ENCODE results near the gene DOCK4.

Gene DOCK4

GRCh38 chr7:112201411-112201810 lies 4.8 kb downstream of the DOCK4 start:
- no peak overlapping the region for H3K56ac ChIP-seq (ENCODE audit: low read length)
- H2AK5ac ChIP-seq (ENCODE audit: low read length): no peak overlapping the region
- no CpG with 5 or more reads among the region's 6 CpGs for WGBS (ENCODE audit: extremely low coverage, insufficient coverage, low lambda C conversion rate)
- H2BK5ac ChIP-seq (ENCODE audit: low read length): no peak overlapping the region
- DNase-seq: no peak
- no peak overlapping the region for H3K4ac ChIP-seq (ENCODE audit: low read depth, low read length)
- H3K23ac ChIP-seq (ENCODE audit: low read length): no peak overlapping the region
- H3K27me3 ChIP-seq (ENCODE audit: insufficient read depth, low read length, poor library complexity): no peaks in the 10 kb centered on the region
- no peak overlapping the region for H3K4me3 ChIP-seq (ENCODE audit: low read length)
- no peak overlapping the region for H4K8ac ChIP-seq (ENCODE audit: low read depth, low read length)
- H2BK15ac ChIP-seq (replicated peaks; ENCODE audit: low read depth): no peak overlapping the region
- H3K36me3 ChIP-seq (ENCODE audit: control insufficient read depth, insufficient read depth, low read length): no peaks in the 10 kb centered on the region
- no peak overlapping the region for H2BK120ac ChIP-seq (ENCODE audit: low read depth, low read length)
- H3K4me1 ChIP-seq (ENCODE audit: control insufficient read depth, low read depth, low read length): peaks cover 3% of the 10 kb centered on the region
- H3K27ac ChIP-seq (ENCODE audit: low read depth, low read length): no peak overlapping the region
- H3K79me2 ChIP-seq (ENCODE audit: control insufficient read depth, insufficient read depth, low read length): peaks cover 65% of the 10 kb centered on the region
- H3K9ac ChIP-seq (ENCODE audit: low read length): no peak overlapping the region
- no peak overlapping the region for H3K4me2 ChIP-seq (ENCODE audit: low read length)
- peaks cover 5% of the 10 kb centered on the region for H3K79me1 ChIP-seq (ENCODE audit: low read length)
- no peak overlapping the region for H3K18ac ChIP-seq (ENCODE audit: low read length)
- no peak overlapping the region for H4K5ac ChIP-seq (ENCODE audit: low read length)

- H2BK5ac ChIP-seq (ENCODE audit: low read length): no peak overlapping the region
- H3K79me2 ChIP-seq (ENCODE audit: control insufficient read depth, insufficient read depth, low read length): peaks cover 64% of the 10 kb centered on the region
- H3K9ac ChIP-seq (ENCODE audit: low read length): no peak overlapping the region
- no peak overlapping the region for H3K4me2 ChIP-seq (ENCODE audit: low read length)
- H3K56ac ChIP-seq (ENCODE audit: low read length): no peak overlapping the region
- H3K4me3 ChIP-seq (ENCODE audit: low read length): no peak overlapping the region
- no peaks in the 10 kb centered on the region for H3K36me3 ChIP-seq (ENCODE audit: control insufficient read depth, insufficient read depth, low read length)
- no peak overlapping the region for H3K4ac ChIP-seq (ENCODE audit: low read depth, low read length)
- H3K4me1 ChIP-seq (ENCODE audit: control insufficient read depth, low read depth, low read length): peaks cover 3% of the 10 kb centered on the region
- no peak overlapping the region for H4K5ac ChIP-seq (ENCODE audit: low read length)
- no peak overlapping the region for H2BK15ac ChIP-seq (replicated peaks; ENCODE audit: low read depth)
- no peak overlapping the region for H2AK5ac ChIP-seq (ENCODE audit: low read length)
- peaks cover 8% of the 10 kb centered on the region for H3K79me1 ChIP-seq (ENCODE audit: low read length)
- no CpG with 5 or more reads among the region's 1 CpG for WGBS (ENCODE audit: extremely low coverage, insufficient coverage, low lambda C conversion rate)
- no peak overlapping the region for H3K18ac ChIP-seq (ENCODE audit: low read length)
- no peak overlapping the region for H4K8ac ChIP-seq (ENCODE audit: low read depth, low read length)
- no peaks in the 10 kb centered on the region for H3K27me3 ChIP-seq (ENCODE audit: insufficient read depth, low read length, poor library complexity)
- DNase-seq: no peak
- H3K23ac ChIP-seq (ENCODE audit: low read length): no peak overlapping the region
- no peak overlapping the region for H2BK120ac ChIP-seq (ENCODE audit: low read depth, low read length)
- no peak overlapping the region for H3K27ac ChIP-seq (ENCODE audit: low read depth, low read length)
Measured at GRCh38 chr7:112199672-112200071, 6.5 kb downstream of the DOCK4 start.

- Histone ChIP-seq H2BK5ac (ENCODE audit: low read length) (no peak overlapping the region), H3K79me2 (ENCODE audit: control insufficient read depth, insufficient read depth, low read length) (peaks cover 62% of the 10 kb centered on the region), H3K56ac (ENCODE audit: low read length) (no peak overlapping the region), H3K4me1 (ENCODE audit: control insufficient read depth, low read depth, low read length) (peaks cover 3% of the 10 kb centered on the region), H2BK120ac (ENCODE audit: low read depth, low read length) (no peak overlapping the region), H4K8ac (ENCODE audit: low read depth, low read length) (no peak overlapping the region), H4K5ac (ENCODE audit: low read length) (no peak overlapping the region), H3K36me3 (ENCODE audit: control insufficient read depth, insufficient read depth, low read length) (no peaks in the 10 kb centered on the region), H3K27me3 (ENCODE audit: insufficient read depth, low read length, poor library complexity) (no peaks in the 10 kb centered on the region), H3K23ac (ENCODE audit: low read length) (no peak overlapping the region), H3K27ac (ENCODE audit: low read depth, low read length) (no peak overlapping the region), H3K4me3 (ENCODE audit: low read length) (no peak overlapping the region), H3K79me1 (ENCODE audit: low read length) (peaks cover 9% of the 10 kb centered on the region), H3K4me2 (ENCODE audit: low read length) (no peak overlapping the region), H3K18ac (ENCODE audit: low read length) (no peak overlapping the region), H3K9ac (ENCODE audit: low read length) (no peak overlapping the region), H3K4ac (ENCODE audit: low read depth, low read length) (no peak overlapping the region), H2AK5ac (ENCODE audit: low read length) (no peak overlapping the region), H2BK15ac (replicated peaks; ENCODE audit: low read depth) (no peak overlapping the region)
- no CpG with 5 or more reads among the region's 2 CpGs for WGBS (ENCODE audit: extremely low coverage, insufficient coverage, low lambda C conversion rate)
- DNase-seq: no peak
Measured at GRCh38 chr7:112199035-112199655, 7.1 kb downstream of the DOCK4 start.

GRCh38 chr7:112197322-112197721 lies 8.9 kb downstream of the DOCK4 start:
- H2BK15ac ChIP-seq (replicated peaks; ENCODE audit: low read depth): peak overlapping the region; percentile 36
- H4K5ac ChIP-seq (ENCODE audit: low read length): no peak overlapping the region
- no peak overlapping the region for H3K4me2 ChIP-seq (ENCODE audit: low read length)
- no peak overlapping the region for H3K27ac ChIP-seq (ENCODE audit: low read depth, low read length)
- no CpG with 5 or more reads among the region's 6 CpGs for WGBS (ENCODE audit: extremely low coverage, insufficient coverage, low lambda C conversion rate)
- no peak overlapping the region for H2BK120ac ChIP-seq (ENCODE audit: low read depth, low read length)
- H3K79me2 ChIP-seq (ENCODE audit: control insufficient read depth, insufficient read depth, low read length): peaks cover 58% of the 10 kb centered on the region
- DNase-seq: no peak
- H3K79me1 ChIP-seq (ENCODE audit: low read length): peaks cover 11% of the 10 kb centered on the region
- H4K8ac ChIP-seq (ENCODE audit: low read depth, low read length): no peak overlapping the region
- no peak overlapping the region for H3K4ac ChIP-seq (ENCODE audit: low read depth, low read length)
- no peaks in the 10 kb centered on the region for H3K36me3 ChIP-seq (ENCODE audit: control insufficient read depth, insufficient read depth, low read length)
- H3K56ac ChIP-seq (ENCODE audit: low read length): no peak overlapping the region
- H3K9ac ChIP-seq (ENCODE audit: low read length): no peak overlapping the region
- no peaks in the 10 kb centered on the region for H3K27me3 ChIP-seq (ENCODE audit: insufficient read depth, low read length, poor library complexity)
- no peak overlapping the region for H3K23ac ChIP-seq (ENCODE audit: low read length)
- H2AK5ac ChIP-seq (ENCODE audit: low read length): no peak overlapping the region
- no peak overlapping the region for H2BK5ac ChIP-seq (ENCODE audit: low read length)
- H3K18ac ChIP-seq (ENCODE audit: low read length): no peak overlapping the region
- H3K4me3 ChIP-seq (ENCODE audit: low read length): no peak overlapping the region
- H3K4me1 ChIP-seq (ENCODE audit: control insufficient read depth, low read depth, low read length): peaks cover 3% of the 10 kb centered on the region

GRCh38 chr7:112195717-112196116 lies 10.5 kb downstream of the DOCK4 start:
- peaks cover 17% of the 10 kb centered on the region for H3K79me1 ChIP-seq (ENCODE audit: low read length)
- no peak overlapping the region for H3K18ac ChIP-seq (ENCODE audit: low read length)
- H4K8ac ChIP-seq (ENCODE audit: low read depth, low read length): no peak overlapping the region
- H3K4me3 ChIP-seq (ENCODE audit: low read length): no peak overlapping the region
- no peak overlapping the region for H2BK15ac ChIP-seq (replicated peaks; ENCODE audit: low read depth)
- no CpG with 5 or more reads among the region's 5 CpGs for WGBS (ENCODE audit: extremely low coverage, insufficient coverage, low lambda C conversion rate)
- no peaks in the 10 kb centered on the region for H3K36me3 ChIP-seq (ENCODE audit: control insufficient read depth, insufficient read depth, low read length)
- no peak overlapping the region for H3K23ac ChIP-seq (ENCODE audit: low read length)
- H3K79me2 ChIP-seq (ENCODE audit: control insufficient read depth, insufficient read depth, low read length): peaks cover 57% of the 10 kb centered on the region
- H3K4ac ChIP-seq (ENCODE audit: low read depth, low read length): no peak overlapping the region
- H3K4me2 ChIP-seq (ENCODE audit: low read length): no peak overlapping the region
- H3K56ac ChIP-seq (ENCODE audit: low read length): no peak overlapping the region
- no peak overlapping the region for H4K5ac ChIP-seq (ENCODE audit: low read length)
- H3K27me3 ChIP-seq (ENCODE audit: insufficient read depth, low read length, poor library complexity): no peaks in the 10 kb centered on the region
- peaks cover 3% of the 10 kb centered on the region for H3K4me1 ChIP-seq (ENCODE audit: control insufficient read depth, low read depth, low read length)
- no peak overlapping the region for H3K27ac ChIP-seq (ENCODE audit: low read depth, low read length)
- DNase-seq: no peak
- no peak overlapping the region for H2BK120ac ChIP-seq (ENCODE audit: low read depth, low read length)
- H2BK5ac ChIP-seq (ENCODE audit: low read length): no peak overlapping the region
- H2AK5ac ChIP-seq (ENCODE audit: low read length): no peak overlapping the region
- no peak overlapping the region for H3K9ac ChIP-seq (ENCODE audit: low read length)

GRCh38 chr7:112193915-112194502 lies 12.2 kb downstream of the DOCK4 start:
- Histone ChIP-seq H2BK5ac (ENCODE audit: low read length) (no peak overlapping the region), H4K5ac (ENCODE audit: low read length) (no peak overlapping the region)

More at GRCh38 chr7:112193915-112194502, 12.2 kb downstream of the DOCK4 start:
- no peak overlapping the region for H2AK5ac ChIP-seq (ENCODE audit: low read length)
- H3K36me3 ChIP-seq (ENCODE audit: control insufficient read depth, insufficient read depth, low read length): no peaks in the 10 kb centered on the region
- DNase-seq: no peak
- H3K23ac ChIP-seq (ENCODE audit: low read length): no peak overlapping the region
- no peak overlapping the region for H3K18ac ChIP-seq (ENCODE audit: low read length)
- no peak overlapping the region for H3K27ac ChIP-seq (ENCODE audit: low read depth, low read length)
- H3K4me3 ChIP-seq (ENCODE audit: low read length): no peak overlapping the region
- H3K9ac ChIP-seq (ENCODE audit: low read length): no peak overlapping the region
- no peak overlapping the region for H3K4me2 ChIP-seq (ENCODE audit: low read length)
- H2BK15ac ChIP-seq (replicated peaks; ENCODE audit: low read depth): no peak overlapping the region
- H3K56ac ChIP-seq (ENCODE audit: low read length): no peak overlapping the region
- no peaks in the 10 kb centered on the region for H3K27me3 ChIP-seq (ENCODE audit: insufficient read depth, low read length, poor library complexity)
- peaks cover 3% of the 10 kb centered on the region for H3K4me1 ChIP-seq (ENCODE audit: control insufficient read depth, low read depth, low read length)
- peaks cover 24% of the 10 kb centered on the region for H3K79me1 ChIP-seq (ENCODE audit: low read length)
- H2BK120ac ChIP-seq (ENCODE audit: low read depth, low read length): no peak overlapping the region
- H3K4ac ChIP-seq (ENCODE audit: low read depth, low read length): no peak overlapping the region
- H3K79me2 ChIP-seq (ENCODE audit: control insufficient read depth, insufficient read depth, low read length): peaks cover 58% of the 10 kb centered on the region
- H4K8ac ChIP-seq (ENCODE audit: low read depth, low read length): no peak overlapping the region
